Body of pancreas (tissue), 4 donors: Measurements from ENCODE around the gene TMEM184B.

Experiments
- CTCF ChIP-seq, 7 experiments: fragments of 450-650 bp in 4 of 7; fragments of 200-600 bp in 3 of 7; sonication (generic) in 3 of 7; IDR thresholded peaks; one replicate each; pipeline ENCODE4 v1.5.1; 2016 to 2019; ENCODE audit warnings: antibody characterized with exemption in 7 of 7
- POLR2A ChIP-seq, 3 donors: fragments of 450-650 bp; IDR thresholded peaks; one replicate each; pipeline ENCODE4 v1.6.1; 2016; ENCODE audit warnings: antibody characterized with exemption in 3 of 3, mild to moderate bottlenecking in 2 of 3

GRCh38 chr22:38259370-38259769, 13.4 kb downstream of the TMEM184B start:
- TF ChIP-seq CTCF (IDR thresholded peaks at IDR 0.05) (no peak), POLR2A (IDR thresholded peaks at IDR 0.05) (no peak)
